DMS 273 (cell line): Measurements from ENCODE around the gene KLF6.
"Not testable (repeated sequence)": the region's sequence is repeated elsewhere in the genome, so short reads cannot be mapped to it uniquely, and the experiment has no call there.

Experiments
- DNase-seq: peaks from one replicate; lab custom pipeline; 2025; ENCODE audit not compliant: unreplicated experiment; lab: John Stamatoyannopoulos, UW

Gene KLF6

DNA sequence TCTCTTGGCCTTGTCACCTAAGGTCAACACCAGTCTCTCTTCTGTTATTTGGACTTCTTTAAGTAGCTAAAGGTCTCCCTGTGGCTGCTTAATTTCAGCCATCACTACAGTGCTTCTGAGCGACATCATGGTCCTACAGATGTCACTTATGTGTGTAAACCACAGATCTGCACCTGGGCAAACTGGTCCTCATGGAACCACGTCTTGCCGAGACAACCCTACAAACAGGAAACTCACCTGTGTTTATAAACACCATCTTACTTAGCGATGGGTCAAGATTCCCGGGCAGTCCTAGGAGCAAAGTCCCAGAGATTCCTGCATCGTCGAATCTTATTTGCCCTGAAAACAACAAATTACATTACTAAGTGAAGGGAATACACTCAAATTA is 27.8 kb downstream of the KLF6 start:
- no peak for DNase-seq

DNA sequence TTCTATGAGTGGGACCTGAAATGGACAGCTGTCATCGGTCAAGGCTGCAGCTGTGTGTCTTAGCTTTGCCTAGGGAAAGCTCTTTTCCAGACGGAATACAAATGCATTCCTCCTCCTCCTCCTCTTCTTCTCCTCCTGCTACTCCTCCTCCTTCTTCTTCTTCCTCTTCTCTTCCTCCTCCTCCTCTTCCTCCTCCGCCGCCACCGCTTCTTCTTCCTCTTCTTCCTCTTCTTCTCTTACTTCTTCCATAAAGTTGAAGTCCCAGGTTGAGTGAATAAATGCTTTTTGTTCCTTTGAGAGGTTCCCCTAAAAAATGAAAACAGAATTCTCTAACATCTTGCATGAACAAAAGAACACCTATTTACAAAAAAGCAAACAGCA is 28.7 kb downstream of the KLF6 start:
- DNase-seq = no peak

DNA sequence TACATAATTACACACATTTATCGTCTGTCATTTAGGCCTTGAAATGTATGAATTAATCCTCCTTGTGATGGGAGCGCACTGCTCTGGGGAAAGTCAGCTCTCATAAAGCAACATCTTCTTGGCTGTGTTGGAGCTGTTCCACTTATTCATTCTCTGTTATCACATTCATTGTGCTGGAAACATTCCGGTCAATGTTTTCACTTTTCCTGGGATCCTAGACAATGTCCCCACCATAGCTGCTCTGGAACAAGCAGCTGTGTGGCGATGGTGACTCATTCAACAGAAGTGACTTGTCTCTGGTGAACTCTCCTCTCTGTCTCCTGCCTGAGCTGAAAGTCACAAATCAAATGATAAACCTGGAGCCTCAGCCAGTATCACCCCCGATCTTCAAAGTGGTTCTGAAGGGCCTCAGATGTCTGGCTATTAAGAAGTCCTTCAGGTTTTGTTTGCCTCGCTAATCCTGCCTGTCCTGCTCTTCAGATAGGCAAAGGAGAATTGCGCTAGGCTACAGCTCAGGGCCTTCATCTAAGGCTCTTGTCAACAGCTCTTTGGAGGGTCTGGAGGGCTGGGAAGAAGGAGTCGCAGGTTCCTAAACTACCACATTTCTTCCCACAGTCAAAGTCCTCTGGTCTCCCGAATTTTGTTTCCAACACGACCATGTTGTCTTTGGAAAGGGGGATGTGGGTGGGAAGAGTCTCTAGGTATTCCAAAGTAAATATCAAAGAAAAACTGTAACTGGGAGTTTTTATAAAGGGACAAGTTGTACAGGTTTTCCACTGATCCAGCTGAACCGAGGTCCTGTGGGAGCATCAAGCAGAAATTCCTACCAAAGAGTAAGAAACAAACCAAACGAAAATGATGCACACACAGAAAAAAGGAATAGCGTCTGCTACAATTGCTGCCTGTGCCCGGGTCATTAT is 29.3 kb downstream of the KLF6 start:
- no peak for DNase-seq

DNA sequence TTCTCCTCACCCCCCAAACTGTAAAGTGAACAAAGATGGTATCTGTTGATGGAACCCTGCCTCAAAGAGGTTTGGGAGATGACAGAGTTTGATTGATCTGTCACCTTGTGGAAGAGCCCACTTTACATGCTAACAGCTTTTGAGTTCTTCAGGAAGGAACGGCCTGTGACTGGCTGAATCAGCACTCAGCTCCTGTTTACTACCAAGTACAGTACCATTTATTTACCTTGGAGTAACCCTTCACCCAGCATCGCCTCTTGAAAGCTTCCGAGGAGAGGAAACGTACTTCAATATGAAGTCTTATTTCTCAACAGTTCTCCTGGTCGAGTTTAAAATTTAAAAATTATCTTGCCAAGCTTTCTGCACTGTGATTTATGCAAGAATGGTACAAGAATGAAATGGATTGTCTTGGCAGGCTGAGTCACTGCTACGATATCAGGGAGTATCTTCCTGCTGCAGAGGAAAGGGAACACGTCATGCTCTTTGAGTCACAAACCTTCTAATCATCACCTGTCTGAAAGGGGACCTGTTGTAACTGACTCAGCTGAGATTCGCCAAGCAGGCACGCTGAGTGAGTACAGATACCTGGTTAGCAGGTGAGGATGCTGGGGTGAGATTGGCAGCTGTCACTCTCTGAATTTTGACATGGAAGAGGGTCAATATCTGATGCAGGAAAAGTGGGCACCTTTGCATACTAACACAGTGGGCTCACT is 30.1 kb downstream of the KLF6 start:
- no peak for DNase-seq

DNA sequence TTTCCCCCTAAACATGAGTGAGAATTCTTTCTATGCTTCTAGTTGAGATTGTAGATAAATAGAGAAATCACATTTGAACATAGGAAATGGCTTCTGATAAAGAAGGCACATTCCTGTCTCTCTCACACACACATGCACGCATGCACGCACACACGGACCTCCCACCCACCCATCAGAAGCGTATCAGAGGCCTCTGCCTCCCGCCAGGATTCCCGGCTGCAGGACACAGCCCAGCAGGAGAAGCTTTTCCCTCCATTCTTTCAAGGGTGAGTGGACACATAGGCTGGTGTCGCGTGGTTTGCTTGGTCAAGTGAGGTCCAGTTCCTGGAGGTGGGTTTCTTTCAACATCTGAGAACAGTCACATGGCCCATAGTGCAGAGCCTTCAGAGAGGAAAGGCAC is 34.2 kb downstream of the KLF6 start:
- DNase-seq = no peak

DNA sequence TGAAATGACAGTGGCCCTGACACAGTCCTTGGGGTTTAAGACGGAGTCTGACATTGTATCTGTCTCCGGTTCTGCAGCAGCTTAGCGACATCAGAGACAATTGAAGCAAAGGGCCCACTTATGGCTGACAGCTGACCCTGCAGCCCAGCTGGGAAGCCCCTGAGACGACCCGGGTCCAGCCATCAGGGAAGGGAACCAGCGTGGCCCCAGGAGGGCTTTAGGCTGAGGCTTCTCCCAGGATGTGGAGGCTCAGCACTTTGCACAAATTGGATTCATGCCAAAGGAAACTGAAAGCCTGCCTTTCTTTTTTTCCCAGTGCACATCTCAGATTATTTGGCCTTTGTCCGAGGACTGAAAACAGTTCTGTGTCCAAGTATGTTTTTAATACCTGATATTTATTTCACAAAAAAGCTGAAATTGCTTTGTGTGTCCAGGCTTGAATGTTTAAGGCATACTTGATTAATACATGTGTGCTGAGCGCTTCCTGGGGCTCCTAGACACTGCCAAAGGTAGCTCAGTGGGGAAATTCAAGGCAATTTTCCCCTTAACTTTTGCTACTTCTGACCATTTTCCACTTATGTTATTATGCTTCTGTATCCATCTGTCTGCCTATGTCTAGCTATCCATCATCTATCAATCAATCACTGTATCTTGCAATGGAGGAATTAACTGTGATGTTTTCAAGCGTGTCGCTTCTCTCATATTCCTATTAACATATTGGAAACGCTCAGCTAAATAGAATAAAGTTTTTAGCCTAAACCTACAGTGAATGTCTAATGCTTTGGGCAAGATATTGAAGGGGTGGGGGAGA is 34.8 kb downstream of the KLF6 start:
- DNase-seq = no peak

DNA sequence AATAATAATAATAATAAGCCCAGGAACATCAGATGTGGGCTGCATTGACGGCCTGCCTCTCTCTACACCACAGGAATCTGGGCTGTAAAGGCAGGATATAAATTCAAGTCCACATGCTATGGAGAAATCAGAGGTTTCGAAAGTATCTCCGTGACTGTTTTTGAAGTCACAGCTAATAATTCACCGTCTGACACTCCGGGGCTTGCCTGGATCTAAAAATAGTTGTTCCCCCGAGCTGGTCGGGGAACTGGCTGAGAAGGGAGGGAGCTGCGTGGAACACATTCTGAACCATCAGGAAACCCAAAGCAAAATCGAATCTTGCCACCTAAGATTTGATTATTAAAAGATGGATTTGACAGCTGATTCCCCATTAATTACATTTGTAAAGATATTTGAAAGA is 35.4 kb downstream of the KLF6 start:
- no peak for DNase-seq

DNA sequence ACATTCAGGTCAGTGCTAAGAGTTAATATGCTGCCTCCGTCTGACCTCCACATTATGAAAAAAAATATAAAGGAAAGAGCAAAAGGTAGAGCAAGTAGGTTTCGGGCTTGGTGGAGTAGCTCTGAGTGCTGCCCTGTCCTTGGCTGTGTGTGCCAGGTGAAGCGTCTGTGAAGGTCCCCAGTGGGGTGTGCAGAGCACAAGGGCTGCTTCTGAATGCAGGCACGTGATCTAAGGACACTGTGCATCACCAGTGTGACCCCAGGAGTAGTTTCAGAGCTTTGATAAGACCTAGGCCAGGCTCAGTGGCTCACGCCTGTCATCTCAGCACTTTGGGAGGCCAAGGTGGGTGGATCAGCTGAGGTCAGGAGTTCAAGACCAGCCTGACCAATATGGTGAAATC is 36.0 kb downstream of the KLF6 start:
- DNase-seq = no peak

DNA sequence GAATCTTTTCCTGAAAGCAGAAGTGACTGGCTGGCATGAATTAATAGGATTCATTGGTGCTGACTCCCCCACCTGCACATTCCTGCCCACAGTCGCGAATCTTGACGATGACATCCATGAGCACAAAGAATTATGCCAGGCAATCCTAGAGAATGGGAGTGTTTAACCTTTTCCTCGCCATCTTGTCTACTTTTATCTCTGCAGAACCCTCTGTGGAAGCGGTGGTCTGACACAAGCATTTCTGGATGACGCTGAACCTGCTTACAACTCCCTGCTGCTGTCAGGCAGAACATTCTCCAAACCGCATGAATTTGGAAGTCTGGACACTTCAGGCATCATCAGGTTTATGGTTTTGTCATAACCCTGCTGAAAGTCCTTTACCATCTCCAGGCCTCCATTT is 36.5 kb downstream of the KLF6 start:
- DNase-seq = no peak

DNA sequence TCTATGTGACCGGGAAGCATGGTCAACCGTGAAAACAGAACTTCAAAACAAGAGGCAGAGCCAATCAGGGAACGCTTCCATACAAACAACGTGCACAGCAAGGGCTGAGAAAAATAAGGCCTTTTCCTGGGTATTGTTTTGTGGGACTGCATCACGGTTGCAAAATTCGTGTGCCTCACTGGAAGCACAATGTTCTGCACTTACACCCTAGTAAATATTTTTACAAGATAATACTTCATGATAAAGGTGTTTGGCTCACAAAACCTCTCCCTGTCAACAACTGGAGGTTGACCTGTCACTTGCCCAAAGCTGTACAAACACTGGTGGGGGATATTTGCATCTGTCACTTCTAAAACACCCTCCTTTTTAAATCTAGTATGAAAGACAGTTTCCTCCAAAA is 37.0 kb downstream of the KLF6 start:
- DNase-seq = no peak

DNA sequence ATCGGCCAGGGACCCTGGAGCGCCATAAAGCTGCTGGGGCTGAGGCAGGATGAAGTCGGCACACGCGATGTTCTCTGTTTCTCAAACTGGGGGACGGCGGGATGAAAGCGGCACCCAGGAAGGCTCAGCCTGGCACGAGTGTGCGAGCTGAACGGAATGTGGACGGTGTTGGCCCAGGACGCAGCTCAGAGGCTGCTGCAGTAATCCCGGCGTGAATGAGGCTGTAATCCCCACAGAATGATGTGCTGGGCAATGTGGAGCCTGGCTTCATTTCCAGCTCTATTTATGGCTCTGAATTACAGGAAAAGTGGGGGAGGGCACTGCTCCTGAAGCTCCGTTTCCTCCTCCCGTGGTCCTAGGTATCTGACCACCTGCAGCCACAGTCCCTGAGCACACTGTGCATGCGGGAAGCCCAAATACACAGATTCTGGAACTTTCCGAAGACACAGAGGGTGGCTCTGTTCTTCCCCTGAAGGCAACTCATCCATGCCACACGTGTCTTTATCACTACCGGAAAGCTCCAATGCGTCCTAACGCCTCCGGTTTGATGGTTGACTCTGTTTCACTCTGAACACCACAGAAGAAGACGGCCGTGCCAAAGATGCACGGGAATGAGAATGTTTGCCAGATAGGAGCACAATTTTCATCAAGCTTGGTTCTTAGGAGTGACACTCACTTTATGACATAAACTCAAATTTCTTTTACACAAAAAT is 37.6 kb downstream of the KLF6 start:
- no peak for DNase-seq

DNA sequence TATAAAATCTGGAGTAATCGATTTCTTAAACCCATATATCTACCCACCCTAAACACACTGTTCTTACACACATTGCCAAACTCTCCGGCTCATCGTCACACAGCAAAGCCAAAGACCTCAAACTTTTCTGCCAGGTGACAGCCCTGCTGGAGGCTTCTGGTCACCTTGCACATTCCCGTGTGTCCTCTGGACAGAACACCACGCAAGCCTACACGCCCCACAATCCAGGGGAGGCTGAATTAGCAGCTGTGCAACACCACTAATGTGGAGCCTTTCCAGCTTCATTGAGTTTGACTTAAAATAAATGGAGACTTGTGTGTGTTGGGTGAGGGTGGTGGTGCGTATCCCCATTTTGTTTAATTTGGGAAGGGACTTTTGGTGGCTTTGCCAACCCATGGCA is 38.4 kb downstream of the KLF6 start:
- no peak for DNase-seq

DNA sequence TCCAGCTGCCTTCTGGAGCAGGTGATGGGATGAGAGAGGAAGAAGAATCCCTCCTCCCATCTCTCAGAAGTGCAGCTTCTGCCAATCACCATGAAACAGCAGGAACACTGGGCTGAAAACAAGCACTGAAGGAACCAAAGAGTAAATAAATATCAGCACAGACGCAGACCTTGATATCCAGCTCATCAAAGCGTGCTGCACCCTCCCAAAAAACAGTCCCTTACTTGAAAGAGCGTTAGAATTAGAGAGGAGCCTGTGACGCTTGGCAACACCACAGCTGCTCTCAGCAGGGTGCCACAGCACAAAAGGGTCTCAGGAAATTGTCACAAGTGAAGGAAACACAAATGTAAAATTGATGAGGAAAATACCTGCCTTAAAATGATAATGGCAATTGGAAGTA is 39.5 kb downstream of the KLF6 start:
- DNase-seq = no peak

DNA sequence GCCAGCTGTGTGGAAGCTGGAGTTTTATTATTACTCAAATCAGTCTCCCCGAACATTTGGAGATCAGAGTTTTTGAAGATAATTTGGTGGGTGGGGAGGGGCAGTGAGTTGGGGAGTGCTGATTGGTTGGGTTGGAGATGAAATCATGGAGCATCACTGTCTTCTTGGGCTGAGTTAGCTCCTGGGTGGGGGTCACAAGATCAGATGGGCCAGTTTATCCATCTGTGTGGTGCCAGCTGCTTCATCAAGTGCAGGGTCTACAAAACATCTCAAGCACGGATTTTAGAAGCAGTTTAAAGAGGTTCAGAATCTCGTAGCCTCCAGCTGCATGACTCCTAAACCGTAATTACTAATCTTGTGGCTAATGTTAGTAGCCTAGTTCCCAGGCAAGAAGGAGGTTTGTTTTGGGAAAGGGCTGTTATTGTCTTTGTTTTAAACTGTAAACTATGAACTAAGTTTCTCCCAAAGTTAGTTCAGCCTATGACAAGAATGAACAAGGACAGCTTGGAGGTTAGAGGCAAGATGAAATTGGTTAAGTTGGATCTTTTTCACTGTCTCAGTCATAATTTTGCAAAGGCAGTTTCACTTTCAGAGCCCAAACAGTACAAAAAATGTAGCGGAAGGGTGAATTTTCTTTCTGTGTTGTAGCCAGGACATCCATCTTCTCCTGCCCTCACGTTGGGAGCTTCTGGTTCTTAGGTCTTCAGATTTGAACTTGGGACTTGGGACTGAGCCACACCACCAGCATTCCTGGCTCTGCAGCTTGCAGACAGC is 43.1 kb downstream of the KLF6 start:
- DNase-seq = no peak

DNA sequence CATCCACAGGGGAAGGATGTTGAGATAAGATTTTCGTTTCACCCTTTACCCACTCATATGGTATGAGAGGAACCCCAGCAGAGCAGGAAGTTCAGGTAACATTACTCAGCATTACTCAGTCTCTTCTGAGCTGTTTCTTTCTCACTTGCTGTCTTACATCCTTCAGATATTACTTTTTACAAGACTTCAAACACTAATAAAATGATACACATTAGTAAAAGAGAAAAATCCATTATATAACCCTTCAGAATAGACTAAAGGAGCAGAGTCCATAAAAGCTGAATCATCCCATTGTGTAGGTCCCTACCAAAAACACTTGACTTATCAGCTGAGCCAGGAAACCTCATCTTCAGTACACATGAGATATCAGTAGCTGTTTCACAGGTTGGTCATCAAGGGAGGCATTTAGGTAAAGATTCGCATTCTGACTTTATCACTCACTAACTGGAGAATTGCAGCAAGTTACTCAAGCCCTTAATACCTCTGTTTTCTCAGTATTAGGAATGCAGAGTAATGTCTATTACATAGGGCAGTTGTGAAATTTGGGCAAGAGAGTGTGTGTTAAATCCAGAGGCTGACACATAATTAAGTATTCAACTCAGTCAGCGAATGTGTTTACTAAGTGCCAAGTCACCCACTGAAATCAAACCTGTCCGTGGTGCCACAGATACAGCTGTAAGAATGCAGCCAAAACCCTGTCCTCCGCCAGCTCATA is 44.7 kb downstream of the KLF6 start:
- no peak for DNase-seq

DNA sequence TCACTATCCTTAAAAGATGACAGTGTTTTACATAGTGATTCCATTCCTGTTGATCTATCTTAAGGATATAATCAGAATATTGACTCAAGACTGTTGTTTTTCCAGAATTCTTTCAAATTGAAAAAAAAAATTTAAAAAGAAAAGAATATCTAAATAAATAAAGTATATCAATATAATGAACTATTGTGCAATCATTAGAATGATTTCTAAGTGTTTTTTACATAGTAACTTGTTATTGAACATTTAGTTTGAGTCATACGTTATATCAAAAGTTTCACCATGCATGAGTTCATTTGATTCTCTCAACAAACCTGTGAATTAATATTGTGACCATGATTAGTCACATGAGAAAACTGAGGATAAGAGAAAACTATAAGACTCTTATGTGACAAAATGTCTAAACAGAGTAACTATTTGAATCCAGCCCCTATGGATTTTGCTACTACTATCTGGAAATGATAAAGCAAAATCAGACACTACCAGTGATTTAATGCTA is 46.1 kb downstream of the KLF6 start:
- no peak for DNase-seq

DNA sequence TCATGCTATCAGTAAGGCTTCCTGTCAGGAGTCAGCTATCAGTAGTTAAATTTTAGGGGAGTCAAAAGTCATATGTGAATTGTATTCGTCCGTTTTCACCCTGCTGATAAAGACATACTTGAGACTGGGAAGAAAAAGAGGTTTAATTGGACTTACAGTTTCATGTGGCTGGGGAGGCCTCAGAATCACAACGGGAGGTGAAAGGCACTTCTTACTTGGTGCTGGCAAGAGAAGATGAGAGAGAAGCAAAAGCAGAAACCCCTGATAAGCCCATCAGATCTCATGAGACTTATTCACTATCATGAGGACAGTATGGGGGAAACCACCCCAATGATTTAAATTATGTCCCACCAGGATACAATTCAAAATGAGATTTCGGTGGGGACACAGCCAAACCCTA is 47.1 kb downstream of the KLF6 start:
- DNase-seq = no peak

DNA sequence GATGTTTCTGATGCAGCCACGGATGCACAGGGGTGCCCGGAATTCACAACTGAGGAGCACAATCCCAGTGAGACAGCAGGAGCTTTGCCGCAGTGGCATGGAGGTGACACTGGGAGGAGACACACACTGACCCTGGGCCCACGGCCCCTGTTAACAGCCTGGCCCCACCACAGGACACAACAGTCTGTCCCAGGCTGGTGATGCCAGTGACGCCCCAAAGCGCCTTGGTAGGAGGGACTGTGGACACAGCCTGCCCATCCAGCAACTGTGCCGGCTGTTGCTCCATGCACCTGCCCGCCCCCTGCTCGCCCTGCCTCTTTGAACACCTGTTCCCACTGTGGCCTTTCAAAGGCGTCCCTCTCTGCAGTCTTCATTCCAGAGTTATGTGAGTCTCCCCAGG is 49.8 kb downstream of the KLF6 start:
- no peak for DNase-seq

DNA sequence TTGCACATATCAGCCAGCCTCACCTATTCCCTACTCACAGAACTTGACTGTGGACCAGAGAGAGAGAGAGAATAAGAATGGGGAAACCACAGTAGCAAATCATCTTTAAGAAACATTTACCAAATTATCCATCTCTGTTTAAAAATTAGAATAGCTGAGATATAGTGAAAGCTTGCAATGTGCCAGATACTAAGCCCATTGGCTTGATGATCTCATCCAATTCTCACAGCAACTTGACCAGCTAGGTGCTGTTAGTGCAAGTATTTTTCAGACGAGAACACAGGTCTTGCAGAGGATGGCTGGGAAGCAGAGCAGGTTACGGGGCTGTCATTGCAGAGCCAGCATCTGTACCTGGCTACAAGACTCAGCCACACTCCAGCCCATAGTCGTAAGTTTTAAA is 50.9 kb downstream of the KLF6 start:
- DNase-seq = no peak

DNA sequence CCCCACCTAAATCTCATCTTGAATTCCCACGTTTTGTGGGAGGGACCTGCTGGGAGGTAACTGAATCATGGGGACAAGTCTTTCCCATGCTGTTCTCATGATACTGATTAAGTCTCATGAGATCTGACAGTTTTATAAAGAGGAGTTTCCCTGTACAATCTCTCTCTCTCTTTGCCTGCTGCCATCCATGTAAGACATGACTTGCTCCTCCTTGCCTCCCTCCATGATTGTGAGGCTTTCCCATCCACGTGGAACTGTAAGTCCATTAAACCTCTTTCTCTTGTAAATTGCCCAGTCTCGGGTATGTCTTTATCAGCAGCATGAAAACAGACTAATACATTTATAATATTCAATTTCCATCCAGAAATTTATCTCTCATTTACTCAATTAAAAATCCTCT is 52.8 kb downstream of the KLF6 start:
- DNase-seq = not testable (repeated sequence)
